Measurements from ENCODE around the gene DYNLT4.

- TF ChIP-seq CTCF (IDR thresholded peaks at IDR 0.05) (no peak), POLR2A (IDR thresholded peaks at IDR 0.05) (peak in 1 of 2 donors; percentile 7)
Observed at GRCh38 chr1:44810101-44810761, 3.1 kb upstream of the DYNLT4 start.

All from adrenal gland (tissue), 5 donors.